GM06990 (cell line): ENCODE measurements around the gene SERINC3.

Experiments
- DNase-seq: peaks from one replicate; pipeline ENCODE4 v3.0.0-alpha.2; 2011; ENCODE audit not compliant: insufficient read length; ENCODE audit errors: extremely low read depth
- H3K27me3 ChIP-seq: replicated peaks from 2 replicates; pipeline ENCODE4 v1.6.0; 2011; ENCODE audit warnings: low read length; ENCODE audit not compliant: control insufficient read depth, insufficient read depth
- H3K36me3 ChIP-seq: 2 replicates; pipeline ENCODE4 v1.5.1; 2011; ENCODE audit warnings: low read length; ENCODE audit not compliant: control insufficient read depth, insufficient read depth
- H3K4me3 ChIP-seq: replicated peaks from 2 replicates; pipeline ENCODE4 v1.5.1; 2011; ENCODE audit warnings: low read depth, mild to moderate bottlenecking, control low read depth, low read length
- TF ChIP-seq, protein P1 (sequence below): IDR thresholded peaks from 2 replicates; pipeline ENCODE4 v1.5.1; 2011; ENCODE audit warnings: low read length, control low read depth, mild to moderate bottlenecking, inconsistent platforms; ENCODE audit not compliant: insufficient read depth, poor library complexity, severe bottlenecking

SERINC3 gene

DNA sequence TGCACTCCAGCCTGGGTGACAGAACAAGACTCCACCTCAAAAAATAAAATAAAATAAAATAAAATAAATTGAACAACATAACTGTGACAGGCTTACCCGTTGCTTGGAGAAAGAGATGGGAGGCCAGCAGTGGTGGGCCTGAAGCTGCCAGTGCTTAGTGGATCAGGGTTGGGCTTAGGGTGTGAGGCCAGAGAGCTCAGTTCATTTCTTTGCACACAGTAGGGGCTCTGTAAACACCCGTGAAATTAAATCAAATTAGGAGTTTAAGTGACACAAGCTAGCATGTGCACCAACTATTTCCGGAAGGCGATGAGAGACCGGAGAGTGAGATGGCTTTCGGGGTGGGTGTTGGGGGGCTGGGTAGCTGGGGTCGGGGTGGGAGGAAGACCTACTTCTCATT lies 72.0 kb downstream of the SERINC3 start:
- TF ChIP-seq, protein P1, sequence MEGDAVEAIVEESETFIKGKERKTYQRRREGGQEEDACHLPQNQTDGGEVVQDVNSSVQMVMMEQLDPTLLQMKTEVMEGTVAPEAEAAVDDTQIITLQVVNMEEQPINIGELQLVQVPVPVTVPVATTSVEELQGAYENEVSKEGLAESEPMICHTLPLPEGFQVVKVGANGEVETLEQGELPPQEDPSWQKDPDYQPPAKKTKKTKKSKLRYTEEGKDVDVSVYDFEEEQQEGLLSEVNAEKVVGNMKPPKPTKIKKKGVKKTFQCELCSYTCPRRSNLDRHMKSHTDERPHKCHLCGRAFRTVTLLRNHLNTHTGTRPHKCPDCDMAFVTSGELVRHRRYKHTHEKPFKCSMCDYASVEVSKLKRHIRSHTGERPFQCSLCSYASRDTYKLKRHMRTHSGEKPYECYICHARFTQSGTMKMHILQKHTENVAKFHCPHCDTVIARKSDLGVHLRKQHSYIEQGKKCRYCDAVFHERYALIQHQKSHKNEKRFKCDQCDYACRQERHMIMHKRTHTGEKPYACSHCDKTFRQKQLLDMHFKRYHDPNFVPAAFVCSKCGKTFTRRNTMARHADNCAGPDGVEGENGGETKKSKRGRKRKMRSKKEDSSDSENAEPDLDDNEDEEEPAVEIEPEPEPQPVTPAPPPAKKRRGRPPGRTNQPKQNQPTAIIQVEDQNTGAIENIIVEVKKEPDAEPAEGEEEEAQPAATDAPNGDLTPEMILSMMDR = no peak
- no peak for DNase-seq
- H3K27me3 ChIP-seq = no peaks in the 10 kb centered on the region
- H3K36me3 ChIP-seq = no peaks in the 10 kb centered on the region
- H3K4me3 ChIP-seq = no peak overlapping the region

DNA sequence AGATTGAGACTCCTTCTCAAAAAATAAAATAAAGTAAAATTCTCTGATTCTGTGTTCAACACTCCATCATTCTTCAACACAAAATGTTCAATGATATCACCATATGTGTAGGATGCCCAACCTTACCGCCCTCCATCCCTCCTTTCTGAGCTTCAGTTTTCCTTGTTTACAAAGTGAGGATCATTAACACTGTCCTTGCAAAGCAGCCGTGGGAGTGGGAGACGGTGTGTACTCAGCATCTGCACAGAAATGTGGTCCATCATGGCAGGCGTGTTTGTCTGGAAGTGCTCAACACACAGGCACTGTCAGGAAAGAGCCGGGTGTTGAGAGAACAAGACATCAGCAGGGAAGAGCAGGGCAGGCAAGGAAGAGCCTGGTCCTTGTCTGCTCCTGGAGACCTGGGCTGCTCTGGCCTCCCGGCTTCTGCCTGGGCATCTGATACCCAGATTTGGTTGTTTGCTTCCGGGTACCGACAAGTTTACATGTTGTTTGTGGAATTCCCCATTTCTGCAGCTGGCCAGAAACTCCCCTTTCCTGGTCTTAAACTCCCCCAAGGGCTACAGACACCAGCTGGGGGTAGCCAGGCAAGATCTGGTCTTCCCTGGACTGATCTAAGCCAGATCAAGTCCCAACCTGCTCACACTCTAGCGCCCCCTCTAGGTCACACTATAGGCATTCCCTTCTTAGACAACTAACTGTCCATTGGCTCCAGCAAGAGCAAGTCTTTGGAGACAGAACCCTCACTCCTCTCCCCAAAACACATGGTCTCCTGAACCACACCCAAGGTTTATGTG lies 72.9 kb downstream of the SERINC3 start:
- Histone ChIP-seq H3K36me3 (no peaks in the 10 kb centered on the region), H3K4me3 (no peak overlapping the region), H3K27me3 (no peaks in the 10 kb centered on the region)
- DNase-seq = peak; percentile 20
- TF ChIP-seq, protein P1 = peak; percentile 60

DNA sequence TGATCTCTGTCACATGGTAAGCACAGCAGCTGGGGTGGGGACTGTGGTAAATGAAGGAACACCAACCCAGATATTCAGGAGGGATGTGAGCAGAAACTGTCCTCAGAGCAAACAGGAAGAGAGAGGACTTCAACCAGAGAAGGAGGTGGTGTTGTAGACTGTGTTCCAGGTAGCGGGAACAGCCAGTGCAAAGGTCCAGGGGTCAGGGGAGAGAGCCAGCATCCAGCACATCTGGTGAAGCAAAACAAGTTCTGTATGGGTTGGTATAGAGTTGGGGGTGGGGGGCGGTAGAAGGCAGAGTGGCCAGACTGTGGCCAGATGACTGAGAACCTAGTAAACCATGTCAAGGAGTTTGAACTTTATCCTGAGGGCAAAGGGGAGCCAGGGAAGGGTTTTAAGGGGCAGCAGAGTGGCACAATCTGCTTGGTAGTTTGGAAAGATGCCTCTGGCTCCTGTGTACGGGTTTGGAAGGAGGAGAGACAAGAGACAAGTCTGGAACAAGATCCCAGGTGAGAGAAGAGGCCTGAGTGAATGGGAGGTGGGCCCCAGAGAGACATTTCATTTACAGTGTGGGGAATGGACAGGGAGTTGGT lies 73.9 kb downstream of the SERINC3 start:
- TF ChIP-seq, protein P1 = no peak
- Histone ChIP-seq H3K27me3 (no peaks in the 10 kb centered on the region), H3K36me3 (no peaks in the 10 kb centered on the region), H3K4me3 (no peak overlapping the region)
- DNase-seq = no peak
